BLaER1 (cell line): ENCODE results near the gene TBX4.

Experiments used
- H3K27ac ChIP-seq: shearing (Covaris generic); formaldehyde crosslinking; 2 replicates; pipeline ENCODE4 v1.8.1; 2022
- H3K27me3 ChIP-seq: shearing (Covaris generic); formaldehyde crosslinking; 2 replicates; pipeline ENCODE4 v1.8.1; 2022
- H3K36me3 ChIP-seq: shearing (Covaris generic); formaldehyde crosslinking; 2 replicates; pipeline ENCODE4 v1.8.1; 2022
- H3K4me1 ChIP-seq: shearing (Covaris generic); formaldehyde crosslinking; 2 replicates; pipeline ENCODE4 v1.8.1; 2022
- H3K4me2 ChIP-seq: shearing (Covaris generic); formaldehyde crosslinking; 2 replicates; pipeline ENCODE4 v1.8.1; 2022
- H3K4me3 ChIP-seq: shearing (Covaris generic); formaldehyde crosslinking; 2 replicates; pipeline ENCODE4 v1.8.1; 2022
- H3K9ac ChIP-seq: shearing (Covaris generic); formaldehyde crosslinking; 2 replicates; pipeline ENCODE4 v1.8.1; 2022
- H3K9me3 ChIP-seq: shearing (Covaris generic); formaldehyde crosslinking; 2 replicates; pipeline ENCODE4 v1.8.1; 2022
- H4K20me1 ChIP-seq: shearing (Covaris generic); formaldehyde crosslinking; 2 replicates; pipeline ENCODE4 v1.8.1; 2022
- Cebpa-rat ChIP-seq: shearing (Covaris generic); IDR thresholded peaks from 2 replicates; pipeline ENCODE4 v1.8.1; 2022

Gene TBX4

GRCh38 chr17:61483778-61484116, 31.5 kb downstream of the TBX4 start:
- Histone ChIP-seq H3K36me3 (no peaks in the 10 kb centered on the region), H3K4me3 (no peak overlapping the region), H3K4me2 (no peak overlapping the region), H3K27me3 (no peaks in the 10 kb centered on the region), H3K4me1 (peaks cover 14% of the 10 kb centered on the region), H4K20me1 (no peaks in the 10 kb centered on the region), H3K9me3 (no peaks in the 10 kb centered on the region), H3K9ac (no peak overlapping the region), H3K27ac (no peak overlapping the region)
- no peak for TF ChIP-seq Cebpa-rat

- TF ChIP-seq Cebpa-rat, result no peak
Measured at GRCh38 chr17:61484174-61484573, 32.0 kb downstream of the TBX4 start.

GRCh38 chr17:61485067-61485775, 33.0 kb downstream of the TBX4 start:
- no peaks in the 10 kb centered on the region for H3K9me3 ChIP-seq
- no peak for TF ChIP-seq Cebpa-rat
- H3K4me2 ChIP-seq, result peak overlapping the region; percentile 74
- H3K4me1 ChIP-seq, result peaks cover 14% of the 10 kb centered on the region
- no peaks in the 10 kb centered on the region for H3K27me3 ChIP-seq
- H3K36me3 ChIP-seq, result no peaks in the 10 kb centered on the region
- H3K27ac ChIP-seq, result no peak overlapping the region
- no peak overlapping the region for H3K9ac ChIP-seq
- H3K4me3 ChIP-seq, result no peak overlapping the region
- no peaks in the 10 kb centered on the region for H4K20me1 ChIP-seq

More at GRCh38 chr17:61484174-61484573, 32.0 kb downstream of the TBX4 start:
- Histone ChIP-seq H3K4me3 (no peak overlapping the region), H3K4me2 (no peak overlapping the region), H3K9ac (no peak overlapping the region), H3K36me3 (no peaks in the 10 kb centered on the region), H3K9me3 (no peaks in the 10 kb centered on the region), H3K4me1 (peaks cover 14% of the 10 kb centered on the region), H4K20me1 (no peaks in the 10 kb centered on the region), H3K27ac (no peak overlapping the region), H3K27me3 (no peaks in the 10 kb centered on the region)

- H3K27me3 ChIP-seq, result no peaks in the 10 kb centered on the region
- peak overlapping the region; percentile 71 for H3K27ac ChIP-seq
- H3K4me1 ChIP-seq, result peaks cover 14% of the 10 kb centered on the region
Measured at GRCh38 chr17:61486135-61487120, 34.2 kb downstream of the TBX4 start.

GRCh38 chr17:61487161-61487988, 35.2 kb downstream of the TBX4 start:
- Histone ChIP-seq H3K4me1 (peaks cover 14% of the 10 kb centered on the region), H3K36me3 (no peaks in the 10 kb centered on the region), H3K9me3 (no peaks in the 10 kb centered on the region), H3K27ac (no peak overlapping the region), H4K20me1 (no peaks in the 10 kb centered on the region), H3K4me3 (no peak overlapping the region), H3K4me2 (no peak overlapping the region), H3K9ac (no peak overlapping the region), H3K27me3 (no peaks in the 10 kb centered on the region)
- TF ChIP-seq Cebpa-rat, result no peak

More at GRCh38 chr17:61486135-61487120, 34.2 kb downstream of the TBX4 start:
- no peaks in the 10 kb centered on the region for H4K20me1 ChIP-seq
- H3K9me3 ChIP-seq, result no peaks in the 10 kb centered on the region
- H3K4me3 ChIP-seq, result no peak overlapping the region
- TF ChIP-seq Cebpa-rat, result no peak
- H3K36me3 ChIP-seq, result no peaks in the 10 kb centered on the region
- no peak overlapping the region for H3K9ac ChIP-seq
- peak overlapping the region; percentile 74 for H3K4me2 ChIP-seq

- Histone ChIP-seq H3K4me1 (peaks cover 14% of the 10 kb centered on the region), H3K9ac (no peak overlapping the region), H3K9me3 (no peaks in the 10 kb centered on the region), H4K20me1 (no peaks in the 10 kb centered on the region), H3K4me3 (no peak overlapping the region), H3K27me3 (no peaks in the 10 kb centered on the region), H3K4me2 (no peak overlapping the region), H3K27ac (no peak overlapping the region), H3K36me3 (no peaks in the 10 kb centered on the region)
- no peak for TF ChIP-seq Cebpa-rat
Measured at GRCh38 chr17:61487989-61488595, 35.9 kb downstream of the TBX4 start.

GRCh38 chr17:61488878-61489718, 36.9 kb downstream of the TBX4 start:
- Histone ChIP-seq H3K9me3 (no peaks in the 10 kb centered on the region), H3K9ac (no peak overlapping the region), H3K4me2 (no peak overlapping the region), H4K20me1 (no peaks in the 10 kb centered on the region), H3K27ac (no peak overlapping the region), H3K36me3 (no peaks in the 10 kb centered on the region), H3K4me1 (peaks cover 14% of the 10 kb centered on the region), H3K4me3 (no peak overlapping the region), H3K27me3 (no peaks in the 10 kb centered on the region)
- no peak for TF ChIP-seq Cebpa-rat

- H3K4me1 ChIP-seq, result peaks cover 14% of the 10 kb centered on the region
- TF ChIP-seq Cebpa-rat, result no peak
- no peak overlapping the region for H3K4me2 ChIP-seq
Measured at GRCh38 chr17:61489719-61490490, 37.7 kb downstream of the TBX4 start.

More at GRCh38 chr17:61489719-61490490, 37.7 kb downstream of the TBX4 start:
- H4K20me1 ChIP-seq, result no peaks in the 10 kb centered on the region
- no peak overlapping the region for H3K4me3 ChIP-seq
- no peak overlapping the region for H3K27ac ChIP-seq
- no peak overlapping the region for H3K9ac ChIP-seq
- H3K9me3 ChIP-seq, result no peaks in the 10 kb centered on the region
- H3K27me3 ChIP-seq, result no peaks in the 10 kb centered on the region
- no peaks in the 10 kb centered on the region for H3K36me3 ChIP-seq
